ENCODE results near the gene PIP5K1C. TPM values are rescaled to one million over a fixed set of nuclear protein-coding genes. Genes with fewer than 3 reads are reported as not detected.

The PIP5K1C gene
- total and polyA plus RNA-seq, 9 of the 15 experiments (the other 6 are each of a cell fraction or from before 2014, with no cell fraction given): 0.38 to 22.1 (median 4.1) TPM

- TF ChIP-seq, protein P1, sequence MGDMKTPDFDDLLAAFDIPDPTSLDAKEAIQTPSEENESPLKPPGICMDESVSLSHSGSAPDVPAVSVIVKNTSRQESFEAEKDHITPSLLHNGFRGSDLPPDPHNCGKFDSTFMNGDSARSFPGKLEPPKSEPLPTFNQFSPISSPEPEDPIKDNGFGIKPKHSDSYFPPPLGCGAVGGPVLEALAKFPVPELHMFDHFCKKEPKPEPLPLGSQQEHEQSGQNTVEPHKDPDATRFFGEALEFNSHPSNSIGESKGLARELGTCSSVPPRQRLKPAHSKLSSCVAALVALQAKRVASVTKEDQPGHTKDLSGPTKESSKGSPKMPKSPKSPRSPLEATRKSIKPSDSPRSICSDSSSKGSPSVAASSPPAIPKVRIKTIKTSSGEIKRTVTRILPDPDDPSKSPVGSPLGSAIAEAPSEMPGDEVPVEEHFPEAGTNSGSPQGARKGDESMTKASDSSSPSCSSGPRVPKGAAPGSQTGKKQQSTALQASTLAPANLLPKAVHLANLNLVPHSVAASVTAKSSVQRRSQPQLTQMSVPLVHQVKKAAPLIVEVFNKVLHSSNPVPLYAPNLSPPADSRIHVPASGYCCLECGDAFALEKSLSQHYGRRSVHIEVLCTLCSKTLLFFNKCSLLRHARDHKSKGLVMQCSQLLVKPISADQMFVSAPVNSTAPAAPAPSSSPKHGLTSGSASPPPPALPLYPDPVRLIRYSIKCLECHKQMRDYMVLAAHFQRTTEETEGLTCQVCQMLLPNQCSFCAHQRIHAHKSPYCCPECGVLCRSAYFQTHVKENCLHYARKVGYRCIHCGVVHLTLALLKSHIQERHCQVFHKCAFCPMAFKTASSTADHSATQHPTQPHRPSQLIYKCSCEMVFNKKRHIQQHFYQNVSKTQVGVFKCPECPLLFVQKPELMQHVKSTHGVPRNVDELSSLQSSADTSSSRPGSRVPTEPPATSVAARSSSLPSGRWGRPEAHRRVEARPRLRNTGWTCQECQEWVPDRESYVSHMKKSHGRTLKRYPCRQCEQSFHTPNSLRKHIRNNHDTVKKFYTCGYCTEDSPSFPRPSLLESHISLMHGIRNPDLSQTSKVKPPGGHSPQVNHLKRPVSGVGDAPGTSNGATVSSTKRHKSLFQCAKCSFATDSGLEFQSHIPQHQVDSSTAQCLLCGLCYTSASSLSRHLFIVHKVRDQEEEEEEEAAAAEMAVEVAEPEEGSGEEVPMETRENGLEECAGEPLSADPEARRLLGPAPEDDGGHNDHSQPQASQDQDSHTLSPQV (IDR thresholded peaks at IDR 0.05): peak; percentile 99
- TF ChIP-seq CREM (IDR thresholded peaks at IDR 0.05; ENCODE audit: low read depth) (peak; percentile 44; the same call in 1 of the 2 replicates), MYC (IDR thresholded peaks at IDR 0.05; ENCODE audit: low read depth, low read length) (peak; percentile 89), MYC (CRISPR knock-in tag; IDR thresholded peaks at IDR 0.05; ENCODE audit: borderline replicate concordance, low read depth) (no peak), NR4A1 (CRISPR knock-in tag; IDR thresholded peaks at IDR 0.05) (no peak), NR4A1 (tag; IDR thresholded peaks at IDR 0.05) (peak; percentile 82; the same call in 1 of the 2 replicates), HDAC8 (tag; IDR thresholded peaks at IDR 0.05) (0 out of 2 replicates have a peak, but pooled peaks have one; percentile 25), SIN3A (IDR thresholded peaks at IDR 0.05; ENCODE audit: borderline replicate concordance in 2 of 2, control insufficient read depth in 1 of 2, low read depth in 2 of 2, low read length in 2 of 2) (peak in 1 of 2 experiments; percentile 39; a peak in 1 of 4 replicates), ERF (CRISPR knock-in tag; IDR thresholded peaks at IDR 0.05) (0 out of 2 replicates have a peak, but pooled peaks have one; percentile 73), ZNF77 (CRISPR knock-in tag; IDR thresholded peaks at IDR 0.05) (no peak), KHSRP (IDR thresholded peaks at IDR 0.05) (no peak)
- TF ChIP-seq, protein P2, sequence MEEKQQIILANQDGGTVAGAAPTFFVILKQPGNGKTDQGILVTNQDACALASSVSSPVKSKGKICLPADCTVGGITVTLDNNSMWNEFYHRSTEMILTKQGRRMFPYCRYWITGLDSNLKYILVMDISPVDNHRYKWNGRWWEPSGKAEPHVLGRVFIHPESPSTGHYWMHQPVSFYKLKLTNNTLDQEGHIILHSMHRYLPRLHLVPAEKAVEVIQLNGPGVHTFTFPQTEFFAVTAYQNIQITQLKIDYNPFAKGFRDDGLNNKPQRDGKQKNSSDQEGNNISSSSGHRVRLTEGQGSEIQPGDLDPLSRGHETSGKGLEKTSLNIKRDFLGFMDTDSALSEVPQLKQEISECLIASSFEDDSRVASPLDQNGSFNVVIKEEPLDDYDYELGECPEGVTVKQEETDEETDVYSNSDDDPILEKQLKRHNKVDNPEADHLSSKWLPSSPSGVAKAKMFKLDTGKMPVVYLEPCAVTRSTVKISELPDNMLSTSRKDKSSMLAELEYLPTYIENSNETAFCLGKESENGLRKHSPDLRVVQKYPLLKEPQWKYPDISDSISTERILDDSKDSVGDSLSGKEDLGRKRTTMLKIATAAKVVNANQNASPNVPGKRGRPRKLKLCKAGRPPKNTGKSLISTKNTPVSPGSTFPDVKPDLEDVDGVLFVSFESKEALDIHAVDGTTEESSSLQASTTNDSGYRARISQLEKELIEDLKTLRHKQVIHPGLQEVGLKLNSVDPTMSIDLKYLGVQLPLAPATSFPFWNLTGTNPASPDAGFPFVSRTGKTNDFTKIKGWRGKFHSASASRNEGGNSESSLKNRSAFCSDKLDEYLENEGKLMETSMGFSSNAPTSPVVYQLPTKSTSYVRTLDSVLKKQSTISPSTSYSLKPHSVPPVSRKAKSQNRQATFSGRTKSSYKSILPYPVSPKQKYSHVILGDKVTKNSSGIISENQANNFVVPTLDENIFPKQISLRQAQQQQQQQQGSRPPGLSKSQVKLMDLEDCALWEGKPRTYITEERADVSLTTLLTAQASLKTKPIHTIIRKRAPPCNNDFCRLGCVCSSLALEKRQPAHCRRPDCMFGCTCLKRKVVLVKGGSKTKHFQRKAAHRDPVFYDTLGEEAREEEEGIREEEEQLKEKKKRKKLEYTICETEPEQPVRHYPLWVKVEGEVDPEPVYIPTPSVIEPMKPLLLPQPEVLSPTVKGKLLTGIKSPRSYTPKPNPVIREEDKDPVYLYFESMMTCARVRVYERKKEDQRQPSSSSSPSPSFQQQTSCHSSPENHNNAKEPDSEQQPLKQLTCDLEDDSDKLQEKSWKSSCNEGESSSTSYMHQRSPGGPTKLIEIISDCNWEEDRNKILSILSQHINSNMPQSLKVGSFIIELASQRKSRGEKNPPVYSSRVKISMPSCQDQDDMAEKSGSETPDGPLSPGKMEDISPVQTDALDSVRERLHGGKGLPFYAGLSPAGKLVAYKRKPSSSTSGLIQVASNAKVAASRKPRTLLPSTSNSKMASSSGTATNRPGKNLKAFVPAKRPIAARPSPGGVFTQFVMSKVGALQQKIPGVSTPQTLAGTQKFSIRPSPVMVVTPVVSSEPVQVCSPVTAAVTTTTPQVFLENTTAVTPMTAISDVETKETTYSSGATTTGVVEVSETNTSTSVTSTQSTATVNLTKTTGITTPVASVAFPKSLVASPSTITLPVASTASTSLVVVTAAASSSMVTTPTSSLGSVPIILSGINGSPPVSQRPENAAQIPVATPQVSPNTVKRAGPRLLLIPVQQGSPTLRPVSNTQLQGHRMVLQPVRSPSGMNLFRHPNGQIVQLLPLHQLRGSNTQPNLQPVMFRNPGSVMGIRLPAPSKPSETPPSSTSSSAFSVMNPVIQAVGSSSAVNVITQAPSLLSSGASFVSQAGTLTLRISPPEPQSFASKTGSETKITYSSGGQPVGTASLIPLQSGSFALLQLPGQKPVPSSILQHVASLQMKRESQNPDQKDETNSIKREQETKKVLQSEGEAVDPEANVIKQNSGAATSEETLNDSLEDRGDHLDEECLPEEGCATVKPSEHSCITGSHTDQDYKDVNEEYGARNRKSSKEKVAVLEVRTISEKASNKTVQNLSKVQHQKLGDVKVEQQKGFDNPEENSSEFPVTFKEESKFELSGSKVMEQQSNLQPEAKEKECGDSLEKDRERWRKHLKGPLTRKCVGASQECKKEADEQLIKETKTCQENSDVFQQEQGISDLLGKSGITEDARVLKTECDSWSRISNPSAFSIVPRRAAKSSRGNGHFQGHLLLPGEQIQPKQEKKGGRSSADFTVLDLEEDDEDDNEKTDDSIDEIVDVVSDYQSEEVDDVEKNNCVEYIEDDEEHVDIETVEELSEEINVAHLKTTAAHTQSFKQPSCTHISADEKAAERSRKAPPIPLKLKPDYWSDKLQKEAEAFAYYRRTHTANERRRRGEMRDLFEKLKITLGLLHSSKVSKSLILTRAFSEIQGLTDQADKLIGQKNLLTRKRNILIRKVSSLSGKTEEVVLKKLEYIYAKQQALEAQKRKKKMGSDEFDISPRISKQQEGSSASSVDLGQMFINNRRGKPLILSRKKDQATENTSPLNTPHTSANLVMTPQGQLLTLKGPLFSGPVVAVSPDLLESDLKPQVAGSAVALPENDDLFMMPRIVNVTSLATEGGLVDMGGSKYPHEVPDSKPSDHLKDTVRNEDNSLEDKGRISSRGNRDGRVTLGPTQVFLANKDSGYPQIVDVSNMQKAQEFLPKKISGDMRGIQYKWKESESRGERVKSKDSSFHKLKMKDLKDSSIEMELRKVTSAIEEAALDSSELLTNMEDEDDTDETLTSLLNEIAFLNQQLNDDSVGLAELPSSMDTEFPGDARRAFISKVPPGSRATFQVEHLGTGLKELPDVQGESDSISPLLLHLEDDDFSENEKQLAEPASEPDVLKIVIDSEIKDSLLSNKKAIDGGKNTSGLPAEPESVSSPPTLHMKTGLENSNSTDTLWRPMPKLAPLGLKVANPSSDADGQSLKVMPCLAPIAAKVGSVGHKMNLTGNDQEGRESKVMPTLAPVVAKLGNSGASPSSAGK (IDR thresholded peaks at IDR 0.05): peak; percentile 99
Measured at GRCh38 chr19:3612901-3613741, 87.1 kb downstream of the PIP5K1C start (continued).
